Measurements from ENCODE around the gene SF3A2.

Gene SF3A2

GRCh38 chr19:2231621-2232221 lies 4.9 kb upstream of the SF3A2 start:
- H3K27ac ChIP-seq (ENCODE audit: extremely low read depth, low read depth, low read length): peak overlapping the region; percentile 11; the same call in 1 of the 2 replicates
- H3K4me3 ChIP-seq (ENCODE audit: low read depth, low read length): no peak overlapping the region
- H3K4me1 ChIP-seq (ENCODE audit: control insufficient read depth, insufficient read depth, low read length): no peaks in the 10 kb centered on the region
- CTCF ChIA-PET: interaction anchor here (0.6 to 1.6 kb wide), 3 partner anchors 21 to 380 kb away, joined by 3 read pairs; no protein-coding TSS in a partner anchor
- TF ChIP-seq, protein P1, sequence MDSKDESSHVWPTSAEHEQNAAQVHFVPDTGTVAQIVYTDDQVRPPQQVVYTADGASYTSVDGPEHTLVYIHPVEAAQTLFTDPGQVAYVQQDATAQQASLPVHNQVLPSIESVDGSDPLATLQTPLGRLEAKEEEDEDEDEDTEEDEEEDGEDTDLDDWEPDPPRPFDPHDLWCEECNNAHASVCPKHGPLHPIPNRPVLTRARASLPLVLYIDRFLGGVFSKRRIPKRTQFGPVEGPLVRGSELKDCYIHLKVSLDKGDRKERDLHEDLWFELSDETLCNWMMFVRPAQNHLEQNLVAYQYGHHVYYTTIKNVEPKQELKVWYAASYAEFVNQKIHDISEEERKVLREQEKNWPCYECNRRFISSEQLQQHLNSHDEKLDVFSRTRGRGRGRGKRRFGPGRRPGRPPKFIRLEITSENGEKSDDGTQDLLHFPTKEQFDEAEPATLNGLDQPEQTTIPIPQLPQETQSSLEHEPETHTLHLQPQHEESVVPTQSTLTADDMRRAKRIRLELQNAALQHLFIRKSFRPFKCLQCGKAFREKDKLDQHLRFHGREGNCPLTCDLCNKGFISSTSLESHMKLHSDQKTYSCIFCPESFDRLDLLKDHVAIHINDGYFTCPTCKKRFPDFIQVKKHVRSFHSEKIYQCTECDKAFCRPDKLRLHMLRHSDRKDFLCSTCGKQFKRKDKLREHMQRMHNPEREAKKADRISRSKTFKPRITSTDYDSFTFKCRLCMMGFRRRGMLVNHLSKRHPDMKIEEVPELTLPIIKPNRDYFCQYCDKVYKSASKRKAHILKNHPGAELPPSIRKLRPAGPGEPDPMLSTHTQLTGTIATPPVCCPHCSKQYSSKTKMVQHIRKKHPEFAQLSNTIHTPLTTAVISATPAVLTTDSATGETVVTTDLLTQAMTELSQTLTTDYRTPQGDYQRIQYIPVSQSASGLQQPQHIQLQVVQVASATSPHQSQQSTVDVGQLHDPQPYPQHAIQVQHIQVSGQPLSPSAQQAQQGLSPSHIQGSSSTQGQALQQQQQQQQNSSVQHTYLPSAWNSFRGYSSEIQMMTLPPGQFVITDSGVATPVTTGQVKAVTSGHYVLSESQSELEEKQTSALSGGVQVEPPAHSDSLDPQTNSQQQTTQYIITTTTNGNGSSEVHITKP (tag by site-specific recombination; IDR thresholded peaks at IDR 0.05): no peak
- TF ChIP-seq FEZF1 (tag by site-specific recombination; IDR thresholded peaks at IDR 0.05): no peak
- no peak for TF ChIP-seq ZNF202 (tag by site-specific recombination; IDR thresholded peaks at IDR 0.05; ENCODE audit: borderline replicate concordance)
- TF ChIP-seq ZFHX2 (tag by site-specific recombination; conservative IDR thresholded peaks at IDR 0.05): peak; percentile 85
- TF ChIP-seq PATZ1 (tag by site-specific recombination; IDR thresholded peaks at IDR 0.05): no peak
- no peak for TF ChIP-seq ZNF404 (tag by site-specific recombination; IDR thresholded peaks at IDR 0.05)
- TF ChIP-seq BCL11A (tag by site-specific recombination; IDR thresholded peaks at IDR 0.05; ENCODE audit: low read depth): no peak
- peak; percentile 34; the same call in 1 of the 2 replicates for TF ChIP-seq HIC1 (tag by site-specific recombination; IDR thresholded peaks at IDR 0.05)
- peak; percentile 77 for TF ChIP-seq KLF1 (tag by site-specific recombination; IDR thresholded peaks at IDR 0.05)
- TF ChIP-seq, protein P2, sequence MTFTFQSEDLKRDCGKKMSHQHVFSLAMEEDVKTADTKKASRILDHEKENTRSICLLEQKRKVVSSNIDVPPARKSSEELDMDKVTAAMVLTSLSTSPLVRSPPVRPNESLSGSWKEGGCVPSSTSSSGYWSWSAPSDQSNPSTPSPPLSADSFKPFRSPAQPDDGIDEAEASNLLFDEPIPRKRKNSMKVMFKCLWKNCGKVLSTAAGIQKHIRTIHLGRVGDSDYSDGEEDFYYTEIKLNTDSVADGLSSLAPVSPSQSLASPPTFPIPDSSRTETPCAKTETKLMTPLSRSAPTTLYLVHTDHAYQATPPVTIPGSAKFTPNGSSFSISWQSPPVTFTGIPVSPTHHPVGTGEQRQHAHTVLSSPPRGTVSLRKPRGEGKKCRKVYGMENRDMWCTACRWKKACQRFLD (tag by site-specific recombination; IDR thresholded peaks at IDR 0.05): no peak
- TF ChIP-seq, protein P3, sequence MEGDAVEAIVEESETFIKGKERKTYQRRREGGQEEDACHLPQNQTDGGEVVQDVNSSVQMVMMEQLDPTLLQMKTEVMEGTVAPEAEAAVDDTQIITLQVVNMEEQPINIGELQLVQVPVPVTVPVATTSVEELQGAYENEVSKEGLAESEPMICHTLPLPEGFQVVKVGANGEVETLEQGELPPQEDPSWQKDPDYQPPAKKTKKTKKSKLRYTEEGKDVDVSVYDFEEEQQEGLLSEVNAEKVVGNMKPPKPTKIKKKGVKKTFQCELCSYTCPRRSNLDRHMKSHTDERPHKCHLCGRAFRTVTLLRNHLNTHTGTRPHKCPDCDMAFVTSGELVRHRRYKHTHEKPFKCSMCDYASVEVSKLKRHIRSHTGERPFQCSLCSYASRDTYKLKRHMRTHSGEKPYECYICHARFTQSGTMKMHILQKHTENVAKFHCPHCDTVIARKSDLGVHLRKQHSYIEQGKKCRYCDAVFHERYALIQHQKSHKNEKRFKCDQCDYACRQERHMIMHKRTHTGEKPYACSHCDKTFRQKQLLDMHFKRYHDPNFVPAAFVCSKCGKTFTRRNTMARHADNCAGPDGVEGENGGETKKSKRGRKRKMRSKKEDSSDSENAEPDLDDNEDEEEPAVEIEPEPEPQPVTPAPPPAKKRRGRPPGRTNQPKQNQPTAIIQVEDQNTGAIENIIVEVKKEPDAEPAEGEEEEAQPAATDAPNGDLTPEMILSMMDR (tag by site-specific recombination; IDR thresholded peaks at IDR 0.05): peak; percentile 61
- no peak for TF ChIP-seq ZNF621 (tag by site-specific recombination; IDR thresholded peaks at IDR 0.05)
- TF ChIP-seq ZBTB48 (tag by site-specific recombination; IDR thresholded peaks at IDR 0.05): 0 out of 2 replicates have a peak, but pooled peaks have one; percentile 15
- peak; percentile 91 for TF ChIP-seq ZNF600 (tag by site-specific recombination; IDR thresholded peaks at IDR 0.05)
- TF ChIP-seq MEIS1 (CRISPR knock-in tag; IDR thresholded peaks at IDR 0.05; ENCODE audit: borderline replicate concordance): no peak
- TF ChIP-seq EGR2 (tag by site-specific recombination; IDR thresholded peaks at IDR 0.05; ENCODE audit: low read depth): peak; percentile 77
- H3K9me3 ChIP-seq (ENCODE audit: control insufficient read depth, insufficient read depth, low read depth, low read length): no peaks in the 10 kb centered on the region
- POLR2A ChIA-PET: interaction anchor here (0.5 to 1.3 kb wide), 4 partner anchors 73 to 555 kb away, joined by 3 to 7 read pairs (median 4); no protein-coding TSS in a partner anchor
- H3K36me3 ChIP-seq (ENCODE audit: control insufficient read depth in 2 of 2, insufficient read depth in 1 of 2, low read length in 2 of 2): peaks cover 4 to 63% of the 10 kb centered on the region in 2 experiments; a peak in 2 of 3 replicates
